NCI-H187 treated with DMSO at 0.1 percent for 48 hours (cell line): ENCODE measurements around the gene PSMD14.

Source experiments
- DNase-seq: peaks from one replicate; lab custom pipeline; 2025; lab: John Stamatoyannopoulos, UW

PSMD14 gene

GRCh38 chr2:161384864-161385263 is 76.6 kb downstream of the PSMD14 start:
- DNase-seq: no peak

GRCh38 chr2:161386228-161386824 is 78.1 kb downstream of the PSMD14 start:
- DNase-seq: no peak

GRCh38 chr2:161388146-161388779 is 80.0 kb downstream of the PSMD14 start:
- DNase-seq: no peak

GRCh38 chr2:161391737-161392506 is 83.7 kb downstream of the PSMD14 start:
- no peak for DNase-seq

GRCh38 chr2:161400076-161400475 is 91.9 kb downstream of the PSMD14 start:
- no peak for DNase-seq

- no peak for DNase-seq
These were observed 94.1 kb downstream of the PSMD14 start for GRCh38 chr2:161402297-161402696.

- DNase-seq: no peak
These were observed 98.1 kb downstream of the PSMD14 start for GRCh38 chr2:161406316-161406715.

GRCh38 chr2:161407597-161407996 is 99.4 kb downstream of the PSMD14 start:
- no peak for DNase-seq

- no peak for DNase-seq
These were observed 101.2 kb downstream of the PSMD14 start for GRCh38 chr2:161409308-161409907.

- DNase-seq: no peak
These were observed 104.1 kb downstream of the PSMD14 start for GRCh38 chr2:161412346-161412745.

GRCh38 chr2:161414042-161415033 is 106.1 kb downstream of the PSMD14 start:
- DNase-seq: no peak

GRCh38 chr2:161415034-161415986 is 107.1 kb downstream of the PSMD14 start:
- no peak for DNase-seq

- no peak for DNase-seq
These were observed 107.9 kb downstream of the PSMD14 start, which contains the start of gene TBR1 for GRCh38 chr2:161415987-161416707. Gene TBR1, plus strand, starts transcription at chr2:161416297. Its CDS starts 114 bp downstream, at chr2:161416411.

GRCh38 chr2:161416708-161417437 is 108.6 kb downstream of the PSMD14 start:
- no peak for DNase-seq

GRCh38 chr2:161417438-161418274 is 109.4 kb downstream of the PSMD14 start:
- no peak for DNase-seq

GRCh38 chr2:161418275-161418714 is 110.1 kb downstream of the PSMD14 start:
- no peak for DNase-seq

GRCh38 chr2:161418715-161419637 is 110.8 kb downstream of the PSMD14 start:
- DNase-seq: no peak
